GM15510 (cell line): ENCODE data around the gene SRGAP2.
"Not testable (repeated sequence)": the region's sequence is repeated elsewhere in the genome, so short reads cannot be mapped to it uniquely, and the experiment has no call there.

Experiments
- POLR2A ChIP-seq: IDR thresholded peaks from 3 replicates; pipeline ENCODE4 v1.6.1; 2011; ENCODE audit warnings: borderline replicate concordance; ENCODE audit not compliant: insufficient read length; ENCODE audit errors: extremely low read depth

Gene SRGAP2

GRCh38 chr1:206203364-206204158 is at the start of gene SRGAP2:
SRGAP2 (plus strand) TSS chr1:206203541; CDS start chr1:206205971, 2,430 bp downstream.
- not testable (repeated sequence) for TF ChIP-seq POLR2A

GRCh38 chr1:206202789-206203363 is 465 bp upstream of the SRGAP2 start, which contains the start of gene FAM72A:
FAM72A (minus strand) TSS chr1:206202839; CDS start chr1:206202025, 814 bp downstream.
- TF ChIP-seq POLR2A: not testable (repeated sequence)
